SK-N-MC (cell line): ENCODE data around the gene EAPP.

ENCODE experiments used
- EZH2 ChIP-seq: fragments of 200-600 bp; sonication (generic); IDR thresholded peaks from one replicate; pipeline ENCODE4 v1.6.1; 2017; ENCODE audit warnings: antibody characterized with exemption
- POLR2AphosphoS5 ChIP-seq: IDR thresholded peaks from 2 replicates; pipeline ENCODE4 v1.6.1; 2012; ENCODE audit warnings: mild to moderate bottlenecking, low read depth, low read length, borderline replicate concordance

DNA sequence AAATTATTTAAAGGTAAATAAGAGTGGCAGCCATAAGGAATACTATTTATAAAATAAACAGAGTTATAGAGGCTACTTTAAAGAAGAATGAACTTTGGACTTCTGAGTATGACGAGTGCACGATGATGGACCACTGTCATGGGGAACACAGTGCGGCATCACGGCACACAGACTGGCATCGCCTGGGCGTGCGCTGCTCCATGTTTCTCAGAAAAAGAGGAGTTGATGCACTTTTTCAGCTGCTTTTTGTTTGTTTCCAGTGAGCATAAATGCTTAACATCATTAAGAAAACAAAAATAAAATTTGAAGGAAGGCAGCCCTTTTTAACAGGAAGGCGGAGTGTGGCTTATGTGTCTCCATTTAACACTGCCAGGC, 23.3 kb upstream of the EAPP start:
- TF ChIP-seq POLR2AphosphoS5 (no peak), EZH2 (no peak)
